Jurkat, Clone E6-1 (cell line): ENCODE measurements around the gene APOBEC3H.
A peak's percentile ranks its signal among the peaks of the same experiment; 100 is the strongest.
"Not testable (repeated sequence)": the region's sequence is repeated elsewhere in the genome, so short reads cannot be mapped to it uniquely, and the experiment has no call there.

Experiments
- DNase-seq: peaks from one replicate; pipeline ENCODE4 v3.0.0-alpha.2; 2011; ENCODE audit warnings: low read depth, low spot score
- H3K4me3 ChIP-seq: 2 replicates; pipeline ENCODE4 v1.5.1; 2011; ENCODE audit warnings: mild to moderate bottlenecking, low read length, control low read depth, moderate library complexity

Gene APOBEC3H

GRCh38 chr22:39079054-39079637 is 17.9 kb upstream of the APOBEC3H start:
- DNase-seq, H3K4me3 ChIP-seq: not testable (repeated sequence)

- no peak for DNase-seq
- no peak overlapping the region for H3K4me3 ChIP-seq
Measured at GRCh38 chr22:39080052-39080762, 16.8 kb upstream of the APOBEC3H start.

GRCh38 chr22:39081016-39081415 is 16.0 kb upstream of the APOBEC3H start:
- H3K4me3 ChIP-seq: no peak overlapping the region
- DNase-seq: no peak

DNA sequence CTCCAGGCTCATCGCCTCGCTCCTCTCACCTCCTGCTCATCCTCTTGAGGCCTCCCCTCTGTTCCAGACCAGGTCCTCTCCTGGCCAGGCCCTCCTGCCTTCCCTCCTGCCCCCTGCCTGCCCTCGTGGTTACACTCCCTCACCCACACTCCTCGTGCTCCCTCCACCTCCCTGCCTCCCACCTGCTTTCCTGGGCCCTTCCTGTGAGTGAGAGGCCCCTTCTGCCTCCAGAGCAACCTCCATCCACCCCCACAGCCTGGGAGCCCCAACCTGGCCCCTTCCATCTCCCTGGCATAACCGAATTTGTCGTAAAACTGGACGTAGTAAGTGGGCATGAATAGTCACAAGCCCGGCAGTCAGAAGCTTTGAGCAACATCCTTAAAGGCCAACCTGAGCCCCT is 15.4 kb upstream of the APOBEC3H start:
- no peak overlapping the region for H3K4me3 ChIP-seq
- no peak for DNase-seq

- no peak overlapping the region for H3K4me3 ChIP-seq
- no peak for DNase-seq
Measured at GRCh38 chr22:39083212-39084165, 13.6 kb upstream of the APOBEC3H start.

GRCh38 chr22:39084666-39085065 is 12.4 kb upstream of the APOBEC3H start:
- no peak for DNase-seq
- H3K4me3 ChIP-seq: no peak overlapping the region

DNA sequence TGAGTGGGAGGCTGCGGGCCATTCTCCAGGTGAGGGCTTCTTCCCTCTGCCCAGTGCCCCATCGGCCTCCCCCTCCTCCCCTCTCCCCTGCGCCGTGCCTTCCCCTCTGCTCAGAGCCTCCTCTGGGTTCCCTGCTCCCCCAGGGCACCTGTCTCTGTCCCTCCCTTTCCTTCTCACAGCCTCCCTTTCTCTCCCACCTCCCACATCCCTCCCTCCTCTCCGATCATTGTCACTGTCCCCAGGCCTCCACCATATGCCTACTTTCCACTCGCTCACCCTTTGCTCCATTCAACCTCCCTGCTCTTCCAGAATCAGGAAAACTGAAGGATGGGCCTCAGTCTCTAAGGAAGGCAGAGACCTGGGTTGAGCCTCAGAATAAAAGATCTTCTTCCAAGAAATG is 9.9 kb upstream of the APOBEC3H start:
- no peak for DNase-seq

DNA sequence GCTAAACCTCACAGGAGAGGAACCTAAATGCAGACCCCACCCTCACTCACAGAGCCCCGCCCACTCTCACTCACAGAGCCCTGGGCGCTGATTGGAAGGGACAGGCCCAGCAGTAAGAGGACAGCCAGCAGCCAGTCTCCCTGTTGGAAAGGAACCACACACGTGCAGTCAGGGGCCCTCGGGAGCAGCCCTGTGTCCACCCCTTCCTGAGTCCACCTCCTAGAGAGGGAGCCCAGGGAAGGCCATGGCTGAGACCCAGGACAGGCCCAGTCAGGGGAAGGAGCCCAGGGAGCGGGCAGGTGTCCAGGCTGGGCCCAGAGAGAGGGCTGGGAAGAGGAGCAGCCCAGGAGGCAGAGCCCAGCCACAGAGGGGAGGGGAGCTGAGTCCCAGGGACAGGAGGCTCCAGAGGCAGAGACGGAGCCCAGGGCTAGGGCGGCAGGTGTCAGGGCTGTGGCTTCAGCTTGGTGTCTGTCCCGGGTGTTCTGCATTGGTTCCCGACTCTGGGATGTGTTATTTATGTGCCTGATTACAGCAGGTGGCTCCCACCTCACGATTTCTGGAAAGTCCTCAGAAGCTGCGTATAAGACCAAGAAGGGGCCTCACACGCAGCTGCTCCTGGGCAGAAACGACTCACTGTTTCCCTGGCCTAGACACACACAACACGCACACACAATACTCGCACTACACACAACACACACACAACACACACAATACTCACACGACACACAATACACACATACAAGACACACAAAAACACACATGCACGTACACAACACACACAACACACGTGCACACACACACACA is 9.0 kb upstream of the APOBEC3H start:
- H3K4me3 ChIP-seq: no peak overlapping the region
- no peak for DNase-seq

More for the DNA sequence above, 9.9 kb upstream of the APOBEC3H start:
- no peak overlapping the region for H3K4me3 ChIP-seq

- H3K4me3 ChIP-seq: no peak overlapping the region
- no peak for DNase-seq
Measured at GRCh38 chr22:39088685-39089032, 8.4 kb upstream of the APOBEC3H start.

GRCh38 chr22:39089928-39090327 is 7.1 kb upstream of the APOBEC3H start:
- DNase-seq: no peak

DNA sequence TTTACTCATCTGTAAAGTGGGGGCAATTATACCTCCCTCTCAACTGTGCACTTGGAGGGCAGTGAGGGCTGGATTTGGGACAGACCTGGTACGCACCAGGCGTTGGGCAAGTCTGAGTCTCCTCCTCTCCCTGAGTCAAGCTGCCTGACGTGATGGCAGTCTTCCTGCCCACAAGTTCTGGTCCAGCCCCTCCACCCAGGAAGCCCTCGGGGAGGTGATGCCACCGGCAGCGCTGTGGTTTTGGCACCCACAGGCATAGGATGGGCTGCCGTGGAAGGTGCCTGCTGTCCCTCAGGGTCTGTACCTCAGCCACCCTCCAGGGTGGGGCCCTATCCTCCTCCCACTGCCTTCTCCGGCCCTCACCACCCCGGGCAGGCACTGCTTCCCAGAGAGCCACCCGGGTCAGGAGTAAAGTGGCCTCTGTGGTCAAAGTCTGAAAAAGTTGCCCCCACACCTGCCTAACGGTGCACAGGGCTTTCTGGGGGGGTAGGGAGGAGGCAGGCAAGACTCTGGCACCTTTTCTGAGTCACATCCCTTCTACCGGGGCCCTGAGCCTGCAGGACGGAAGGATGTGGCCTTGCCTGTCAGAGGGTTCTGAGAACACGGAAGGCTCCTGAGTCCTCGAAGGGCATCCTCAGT is 6.5 kb upstream of the APOBEC3H start:
- peak; percentile 71 for DNase-seq
- H3K4me3 ChIP-seq: peak overlapping the region; percentile 21

More at GRCh38 chr22:39089928-39090327, 7.1 kb upstream of the APOBEC3H start:
- peak overlapping the region; percentile 21 for H3K4me3 ChIP-seq

- DNase-seq: no peak
- H3K4me3 ChIP-seq: no peak overlapping the region
Measured at GRCh38 chr22:39091126-39092081, 5.6 kb upstream of the APOBEC3H start.

- H3K4me3 ChIP-seq: no peak overlapping the region
- DNase-seq: no peak
Measured at GRCh38 chr22:39092111-39092862, 4.8 kb upstream of the APOBEC3H start.

DNA sequence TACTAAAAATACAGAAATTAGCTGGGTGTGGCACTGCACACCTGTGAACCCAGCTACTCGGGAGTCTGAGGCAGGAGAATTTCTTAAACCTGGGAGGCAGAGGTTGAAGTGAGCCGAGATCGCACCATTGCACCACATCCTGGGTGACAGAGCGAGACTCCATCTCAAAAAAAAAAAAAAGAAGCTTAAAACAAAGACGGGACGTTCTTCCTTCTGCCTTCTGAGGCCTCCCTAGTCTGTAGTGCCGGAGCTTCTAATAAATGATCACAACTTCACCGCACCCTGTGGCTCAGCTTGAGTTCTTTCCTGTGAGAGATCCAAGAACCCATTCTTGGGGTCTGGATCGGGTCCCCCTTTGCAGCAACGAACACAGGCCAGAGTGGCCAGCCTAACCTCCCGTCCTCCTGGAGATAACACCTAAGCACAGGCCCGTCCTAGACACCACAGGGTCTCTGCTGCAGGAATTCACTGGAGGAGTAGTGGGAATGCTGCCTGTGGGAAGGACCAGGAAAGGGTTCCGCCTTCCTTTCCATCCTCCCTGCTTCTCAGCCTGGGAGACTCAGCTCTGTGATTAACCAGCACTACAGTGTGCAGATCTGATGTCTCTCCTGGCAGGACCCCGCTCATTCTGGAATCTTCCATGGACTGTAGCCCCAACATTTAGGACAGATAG is 2.2 kb upstream of the APOBEC3H start:
- DNase-seq: no peak
- no peak overlapping the region for H3K4me3 ChIP-seq

DNA sequence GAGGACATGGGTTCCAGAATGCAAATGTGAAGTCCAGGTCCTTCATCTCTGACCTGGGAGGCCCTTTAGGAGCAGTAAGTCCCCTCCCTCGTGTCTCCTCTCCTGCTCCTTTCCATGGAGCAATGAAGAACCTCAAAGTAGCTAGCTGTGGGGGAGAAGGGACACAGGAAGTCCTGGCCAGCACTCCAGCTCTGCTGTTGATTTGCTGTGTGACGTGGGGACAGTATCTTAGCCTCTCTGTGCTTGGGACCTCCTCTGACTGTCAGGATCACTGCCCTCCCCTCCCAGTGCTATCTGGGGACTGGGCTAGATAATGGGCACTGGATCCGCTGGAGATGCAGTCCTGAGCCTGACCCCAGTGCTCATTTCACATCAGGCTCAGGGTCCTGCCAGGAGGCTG is 1.1 kb upstream of the APOBEC3H start:
- H3K4me3 ChIP-seq: no peak overlapping the region
- DNase-seq: no peak

- no peak overlapping the region for H3K4me3 ChIP-seq
Measured at GRCh38 chr22:39098026-39098425, 982 bp downstream of the APOBEC3H start.

DNA sequence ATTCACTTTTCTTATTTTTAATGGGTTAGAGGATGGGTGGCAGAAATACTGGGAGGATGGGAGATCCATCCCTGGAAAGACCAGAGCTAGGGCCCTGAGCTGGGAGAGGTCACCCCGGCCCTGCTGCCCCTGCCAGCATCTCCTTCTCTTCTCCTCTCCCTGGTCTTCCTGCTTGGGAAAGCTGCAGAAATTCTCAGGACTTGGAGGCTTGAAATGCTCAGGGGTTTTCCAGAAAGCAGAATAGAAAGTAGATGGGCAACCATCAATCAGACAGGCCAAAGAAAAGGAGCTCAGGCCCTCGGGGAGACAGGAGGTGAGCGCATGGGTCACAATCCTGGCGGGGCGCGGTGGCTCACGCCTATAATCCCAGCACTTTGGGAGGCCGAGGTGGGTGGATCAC is 1.5 kb downstream of the APOBEC3H start:
- no peak for DNase-seq
- no peak overlapping the region for H3K4me3 ChIP-seq

More at GRCh38 chr22:39098026-39098425, 982 bp downstream of the APOBEC3H start:
- no peak for DNase-seq
